KG1 (cell line): ENCODE data around the gene RTP4.
"Not testable (repeated sequence)": the region's sequence is repeated elsewhere in the genome, so short reads cannot be mapped to it uniquely, and the experiment has no call there.

Experiments
- DNase-seq: peaks from one replicate; lab custom pipeline; 2025; lab: John Stamatoyannopoulos, UW

RTP4 gene

GRCh38 chr3:187369089-187369447 is 883 bp downstream of the RTP4 start:
- DNase-seq: no peak

GRCh38 chr3:187370051-187370450 is 1.9 kb downstream of the RTP4 start:
- DNase-seq: no peak

GRCh38 chr3:187375581-187375980 is 7.4 kb downstream of the RTP4 start:
- no peak for DNase-seq

GRCh38 chr3:187377842-187378241 is 9.7 kb downstream of the RTP4 start:
- DNase-seq: no peak

- no peak for DNase-seq
Observed at GRCh38 chr3:187382609-187383151, 14.5 kb downstream of the RTP4 start.

- DNase-seq: no peak
Observed at GRCh38 chr3:187383246-187383645, 15.1 kb downstream of the RTP4 start.

DNA sequence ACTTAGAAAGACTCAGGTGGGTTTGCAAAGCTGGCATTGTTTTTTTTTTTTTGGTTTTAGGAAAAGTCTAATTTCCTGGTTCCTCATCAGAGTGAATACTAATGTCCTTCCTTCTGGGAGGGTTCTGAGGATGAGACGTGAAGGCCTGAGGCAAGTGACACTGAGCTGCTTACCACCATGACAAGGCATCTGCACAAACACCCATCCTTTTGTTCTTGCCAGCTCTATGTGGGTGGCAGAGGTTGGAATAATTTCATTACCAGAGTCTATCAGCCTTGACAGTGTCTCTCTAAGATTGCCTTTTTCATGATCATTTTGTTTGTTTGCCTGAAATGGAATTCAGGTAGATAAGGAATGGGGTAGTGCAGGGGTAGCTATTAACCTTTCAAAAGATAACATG is 17.1 kb downstream of the RTP4 start:
- no peak for DNase-seq

DNA sequence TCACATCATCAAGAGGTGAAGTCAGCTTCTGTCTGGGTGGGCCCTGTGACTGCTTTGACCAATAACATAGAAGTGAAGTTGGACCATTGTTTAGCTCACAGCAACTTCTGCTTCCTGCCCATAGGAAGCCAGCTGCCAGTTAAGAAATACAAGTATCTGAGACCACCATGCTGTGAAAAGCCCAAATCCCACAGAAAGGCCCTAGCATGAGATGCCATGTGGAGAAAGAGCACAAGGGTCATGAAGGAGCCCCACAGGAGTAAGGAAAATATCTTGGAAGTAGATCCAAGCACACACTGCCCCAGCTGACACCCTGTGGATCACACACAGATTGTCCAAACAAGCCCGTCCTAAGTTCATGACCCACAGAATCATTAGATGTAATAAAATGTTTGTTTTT is 28.5 kb downstream of the RTP4 start:
- DNase-seq: no peak

DNA sequence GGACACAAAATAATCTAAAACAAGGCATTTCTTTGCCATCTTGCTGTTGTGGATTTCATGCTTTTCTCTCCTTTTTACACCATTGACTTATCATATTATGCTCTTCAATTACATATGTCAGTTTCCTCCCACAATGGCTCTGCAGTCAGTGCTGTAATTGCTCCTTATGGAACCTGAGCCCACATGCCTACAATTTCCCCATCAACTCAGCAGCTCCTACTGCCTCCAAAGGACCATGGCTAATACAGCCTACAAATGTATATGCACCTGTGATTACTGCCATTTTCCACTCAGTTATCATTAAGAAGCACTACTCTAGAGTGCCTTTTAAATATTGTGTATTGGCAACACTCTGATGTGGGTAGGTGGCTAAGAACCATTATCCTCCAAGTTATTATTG is 30.8 kb downstream of the RTP4 start:
- DNase-seq: no peak

DNA sequence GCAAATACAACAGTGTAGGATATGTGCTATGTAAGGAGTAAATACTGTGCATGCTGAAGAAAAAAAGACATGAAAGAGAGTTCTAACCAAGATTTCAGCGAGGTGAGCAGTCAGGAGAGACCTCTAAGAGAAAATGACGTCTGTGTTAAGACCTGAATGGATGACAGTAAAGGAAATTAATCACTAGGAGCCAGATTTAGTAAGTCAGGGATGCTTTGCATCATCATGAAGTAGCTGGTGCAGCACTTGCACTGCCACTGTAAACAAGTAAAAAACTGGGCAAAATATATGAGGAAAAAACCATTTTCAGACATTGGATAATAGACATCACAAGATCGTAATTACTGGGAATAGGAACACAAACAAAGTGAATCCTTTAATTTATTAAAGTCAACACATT is 32.6 kb downstream of the RTP4 start:
- DNase-seq: no peak

DNA sequence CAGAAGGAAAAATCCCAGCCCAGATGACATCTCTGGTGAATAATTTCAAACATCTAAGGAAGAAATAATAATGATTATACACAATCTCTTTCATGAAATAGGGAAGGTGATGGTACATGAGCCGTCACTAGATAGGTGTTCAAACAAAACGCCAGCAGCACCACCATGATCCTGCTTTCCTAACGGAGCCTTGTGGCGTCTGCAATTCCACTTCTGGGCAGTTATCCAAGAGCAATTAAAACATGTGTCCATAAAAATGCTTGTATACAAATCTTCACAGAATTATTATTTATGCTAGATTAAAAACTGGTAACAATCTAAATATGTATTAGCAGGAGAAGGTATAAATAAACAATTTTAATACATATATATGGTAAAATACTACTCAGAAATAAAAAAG is 33.7 kb downstream of the RTP4 start:
- no peak for DNase-seq

- DNase-seq: no peak
Observed at GRCh38 chr3:187403768-187404288, 35.6 kb downstream of the RTP4 start.

DNA sequence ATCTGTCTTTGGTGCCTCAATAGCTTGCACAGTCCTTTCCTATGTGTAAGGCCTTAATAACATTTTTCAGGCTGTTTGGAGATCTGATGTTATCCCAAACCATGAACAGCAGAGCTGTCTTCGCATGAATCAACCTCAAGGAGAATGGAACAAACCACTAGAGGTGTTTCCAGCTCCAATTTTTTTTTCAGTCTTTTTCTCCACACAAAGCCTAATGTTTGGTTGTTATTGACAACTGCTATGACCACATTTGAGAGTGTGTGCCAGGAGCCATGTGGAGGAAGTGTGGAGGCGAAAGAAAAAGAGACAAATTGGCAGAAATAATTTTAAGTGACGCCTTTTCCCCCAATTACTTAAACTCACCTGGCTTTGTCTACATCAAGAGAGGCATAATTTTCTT is 38.7 kb downstream of the RTP4 start:
- DNase-seq: no peak

DNA sequence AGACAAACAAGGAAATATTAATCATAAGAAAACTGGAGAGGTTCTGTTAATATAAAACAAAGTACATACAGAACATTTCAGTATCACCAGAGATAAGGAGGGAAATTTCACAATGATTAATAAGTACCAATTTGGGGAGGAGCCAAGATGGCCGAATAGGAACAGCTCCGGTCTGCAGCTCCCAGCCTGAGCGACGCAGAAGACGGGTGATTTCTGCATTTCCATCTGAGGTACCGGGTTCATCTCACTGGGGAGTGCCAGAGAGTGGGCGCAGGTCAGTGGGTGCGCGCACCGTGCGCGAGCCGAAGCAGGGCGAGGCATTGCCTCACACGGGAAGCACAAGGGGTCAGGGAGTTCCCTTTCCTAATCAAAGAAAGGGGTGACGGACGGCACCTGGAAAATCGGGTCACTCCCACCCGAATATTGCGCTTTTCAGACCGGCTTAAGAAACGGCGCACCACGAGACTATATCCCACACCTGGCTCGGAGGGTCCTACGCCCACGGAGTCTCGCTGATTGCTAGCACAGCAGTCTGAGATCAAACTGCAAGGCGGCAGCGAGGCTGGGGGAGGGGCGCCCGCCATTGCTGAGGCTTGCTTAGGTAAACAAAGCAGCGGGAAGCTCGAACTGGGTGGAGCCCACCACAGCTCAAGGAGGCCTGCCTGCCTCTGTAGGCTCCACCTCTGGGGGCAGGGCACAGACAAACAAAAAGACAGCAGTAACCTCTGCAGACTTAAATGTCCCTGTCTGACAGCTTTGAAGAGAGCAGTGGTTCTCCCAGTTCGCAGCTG is 44.0 kb downstream of the RTP4 start:
- not testable (repeated sequence) for DNase-seq
